HL-60 (cell line): ENCODE data around the gene XRRA1.

Experiments used
- CTCF ChIP-seq: IDR thresholded peaks from one replicate; pipeline ENCODE4 v1.5.1; 2011; ENCODE audit warnings: low read length, control low read depth, inconsistent platforms; ENCODE audit not compliant: insufficient read depth
- POLR2AphosphoS5 ChIP-seq: IDR thresholded peaks from 2 replicates; pipeline ENCODE4 v1.6.1; 2012; ENCODE audit warnings: low read depth
- REST ChIP-seq: IDR thresholded peaks from 2 replicates; pipeline ENCODE4 v1.6.1; 2012; ENCODE audit warnings: low read depth; ENCODE audit not compliant: insufficient replicate concordance

- TF ChIP-seq REST, result no peak
- TF ChIP-seq CTCF, result no peak
- TF ChIP-seq POLR2AphosphoS5, result no peak
Measured at GRCh38 chr11:74863410-74863809, 85.5 kb downstream of the XRRA1 start.
